Measurements from ENCODE around the gene DYNC1I1.

Gene DYNC1I1

GRCh38 chr7:96021568-96021967, 249.2 kb downstream of the DYNC1I1 start:
- DNase-seq (ENCODE audit: low read depth in 2 of 2) = no peak

GRCh38 chr7:96023387-96023786, 251.0 kb downstream of the DYNC1I1 start:
- DNase-seq (ENCODE audit: low read depth in 2 of 2) = no peak

- no peak for DNase-seq (ENCODE audit: low read depth in 2 of 2)
These were observed 253.7 kb downstream of the DYNC1I1 start for GRCh38 chr7:96026010-96026409.

- DNase-seq (ENCODE audit: low read depth in 2 of 2) = no peak
These were observed 254.3 kb downstream of the DYNC1I1 start for GRCh38 chr7:96026611-96027010.

- DNase-seq (ENCODE audit: low read depth in 2 of 2) = no peak
These were observed 256.4 kb downstream of the DYNC1I1 start for GRCh38 chr7:96028729-96029128.

- DNase-seq (ENCODE audit: low read depth in 2 of 2) = no peak
These were observed 260.8 kb downstream of the DYNC1I1 start for GRCh38 chr7:96033009-96033598.

GRCh38 chr7:96034940-96035727, 262.8 kb downstream of the DYNC1I1 start:
- no peak for DNase-seq (ENCODE audit: low read depth in 2 of 2)

- DNase-seq (ENCODE audit: low read depth in 2 of 2) = no peak
These were observed 268.0 kb downstream of the DYNC1I1 start for GRCh38 chr7:96040250-96040772.

- no peak for DNase-seq (ENCODE audit: low read depth in 2 of 2)
These were observed 268.8 kb downstream of the DYNC1I1 start for GRCh38 chr7:96041171-96041570.

- no peak for DNase-seq (ENCODE audit: low read depth in 2 of 2)
These were observed 272.8 kb downstream of the DYNC1I1 start for GRCh38 chr7:96045181-96045580.

GRCh38 chr7:96045919-96046318, 273.6 kb downstream of the DYNC1I1 start:
- DNase-seq (ENCODE audit: low read depth in 2 of 2) = no peak

GRCh38 chr7:96052289-96052688, 279.9 kb downstream of the DYNC1I1 start:
- no peak for DNase-seq (ENCODE audit: low read depth in 2 of 2)

- no peak for DNase-seq (ENCODE audit: low read depth in 2 of 2)
These were observed 280.6 kb downstream of the DYNC1I1 start for GRCh38 chr7:96052860-96053470.

- DNase-seq (ENCODE audit: low read depth in 2 of 2) = no peak
These were observed 283.4 kb downstream of the DYNC1I1 start for GRCh38 chr7:96055717-96056116.

- DNase-seq (ENCODE audit: low read depth in 2 of 2) = no peak
These were observed 286.7 kb downstream of the DYNC1I1 start for GRCh38 chr7:96059075-96059474.

GRCh38 chr7:96061009-96061408, 288.7 kb downstream of the DYNC1I1 start:
- no peak for DNase-seq (ENCODE audit: low read depth in 2 of 2)

GRCh38 chr7:96061844-96062243, 289.5 kb downstream of the DYNC1I1 start:
- no peak for DNase-seq (ENCODE audit: low read depth in 2 of 2)

GRCh38 chr7:96067321-96067720, 295.0 kb downstream of the DYNC1I1 start:
- no peak for DNase-seq (ENCODE audit: low read depth in 2 of 2)

- no peak for DNase-seq (ENCODE audit: low read depth in 2 of 2)
These were observed 297.0 kb downstream of the DYNC1I1 start for GRCh38 chr7:96069401-96069800.

GRCh38 chr7:96074871-96075270, 302.5 kb downstream of the DYNC1I1 start:
- no peak for DNase-seq (ENCODE audit: low read depth in 2 of 2)

GRCh38 chr7:96075510-96076349, 303.4 kb downstream of the DYNC1I1 start:
- DNase-seq (ENCODE audit: low read depth in 2 of 2) = peak; percentile 22 to 23

GRCh38 chr7:96076350-96076707, 304.0 kb downstream of the DYNC1I1 start:
- no peak for DNase-seq (ENCODE audit: low read depth in 2 of 2)

Data from stimulated activated CD4-positive, alpha-beta T cell treated with anti-CD3 and anti-CD28 coated beads, Interleukin-12 subunit alpha, Interleukin-12 subunit beta, amount 100 ng/mL, for 24 hours (primary cell).